ENCODE measurements around the gene ATN1.
"Not testable (repeated sequence)": the region's sequence is repeated elsewhere in the genome, so short reads cannot be mapped to it uniquely, and the experiment has no call there.

The ATN1 gene

DNA sequence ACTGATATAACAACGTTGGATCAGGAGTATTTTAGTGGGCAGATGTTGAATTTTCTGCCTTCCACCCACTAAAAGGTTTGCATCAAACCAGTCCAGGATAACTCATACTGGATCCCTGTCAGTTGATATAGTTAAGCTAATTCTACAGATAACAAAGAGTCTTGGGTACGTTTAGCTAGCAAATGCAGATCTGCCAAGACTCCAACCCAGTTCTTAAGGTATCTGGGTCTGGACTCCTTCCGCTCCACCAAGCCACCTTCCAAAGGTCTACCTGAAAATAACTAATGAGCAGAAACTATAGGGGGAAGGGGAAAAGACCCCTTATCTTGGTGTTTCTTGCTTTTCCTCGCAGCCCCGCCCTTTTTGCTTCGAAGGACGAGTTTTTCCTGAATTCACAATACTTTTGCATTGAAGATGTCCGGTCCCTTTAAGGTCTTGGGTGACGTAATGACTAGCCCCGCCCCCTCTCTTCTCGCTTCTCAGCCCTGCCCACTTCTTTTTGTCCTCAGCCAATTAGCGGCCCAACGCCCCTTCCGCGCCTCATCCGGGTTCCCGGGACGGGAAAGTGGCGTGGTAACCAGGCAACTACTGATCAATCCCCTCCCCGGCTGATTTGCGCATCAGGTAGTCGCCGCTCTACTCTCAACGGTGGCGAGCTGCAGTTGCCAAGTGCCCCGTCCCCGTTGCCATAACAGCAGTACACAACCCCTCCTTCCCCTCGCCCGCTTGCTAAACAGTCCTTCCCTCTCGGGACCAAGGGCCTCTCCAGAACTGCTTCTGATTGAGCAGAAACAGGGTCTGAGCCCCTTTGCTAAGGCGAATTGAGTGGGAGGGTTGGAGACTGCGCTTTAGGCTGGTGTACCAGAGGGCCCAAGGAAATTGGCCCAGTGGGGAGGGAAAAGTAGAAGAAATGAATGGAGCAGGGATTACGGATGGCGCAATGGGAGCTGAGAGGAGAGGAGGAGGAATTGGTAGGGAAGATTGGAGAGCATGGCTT, 23.2 kb upstream of the ATN1 start, which contains the start of gene LRRC23:
TSS of gene LRRC23 (plus strand) at position 543 of the 997 bp plus-strand sequence. CDS start 812 bp downstream, outside the sequence.
- H3K4me3 Mint-ChIP-seq, result no peak within 1 kb of the TSS
- peaks cover 4% of the 10 kb centered on the region for H3K4me1 Mint-ChIP-seq
- no peak within 1 kb of the TSS for H3K27ac Mint-ChIP-seq
- H3K9me3 Mint-ChIP-seq, result no peaks in the 10 kb centered on the region
- TF ChIP-seq, protein P1, sequence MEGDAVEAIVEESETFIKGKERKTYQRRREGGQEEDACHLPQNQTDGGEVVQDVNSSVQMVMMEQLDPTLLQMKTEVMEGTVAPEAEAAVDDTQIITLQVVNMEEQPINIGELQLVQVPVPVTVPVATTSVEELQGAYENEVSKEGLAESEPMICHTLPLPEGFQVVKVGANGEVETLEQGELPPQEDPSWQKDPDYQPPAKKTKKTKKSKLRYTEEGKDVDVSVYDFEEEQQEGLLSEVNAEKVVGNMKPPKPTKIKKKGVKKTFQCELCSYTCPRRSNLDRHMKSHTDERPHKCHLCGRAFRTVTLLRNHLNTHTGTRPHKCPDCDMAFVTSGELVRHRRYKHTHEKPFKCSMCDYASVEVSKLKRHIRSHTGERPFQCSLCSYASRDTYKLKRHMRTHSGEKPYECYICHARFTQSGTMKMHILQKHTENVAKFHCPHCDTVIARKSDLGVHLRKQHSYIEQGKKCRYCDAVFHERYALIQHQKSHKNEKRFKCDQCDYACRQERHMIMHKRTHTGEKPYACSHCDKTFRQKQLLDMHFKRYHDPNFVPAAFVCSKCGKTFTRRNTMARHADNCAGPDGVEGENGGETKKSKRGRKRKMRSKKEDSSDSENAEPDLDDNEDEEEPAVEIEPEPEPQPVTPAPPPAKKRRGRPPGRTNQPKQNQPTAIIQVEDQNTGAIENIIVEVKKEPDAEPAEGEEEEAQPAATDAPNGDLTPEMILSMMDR (IDR thresholded peaks at IDR 0.05; ENCODE audit: unreplicated experiment in 3 of 3), result no peak
- H3K27me3 Mint-ChIP-seq (ENCODE audit: low read depth), result no peaks in the 10 kb centered on the region
- no peaks in the 10 kb centered on the region for H3K36me3 Mint-ChIP-seq (ENCODE audit: low read depth)

DNA sequence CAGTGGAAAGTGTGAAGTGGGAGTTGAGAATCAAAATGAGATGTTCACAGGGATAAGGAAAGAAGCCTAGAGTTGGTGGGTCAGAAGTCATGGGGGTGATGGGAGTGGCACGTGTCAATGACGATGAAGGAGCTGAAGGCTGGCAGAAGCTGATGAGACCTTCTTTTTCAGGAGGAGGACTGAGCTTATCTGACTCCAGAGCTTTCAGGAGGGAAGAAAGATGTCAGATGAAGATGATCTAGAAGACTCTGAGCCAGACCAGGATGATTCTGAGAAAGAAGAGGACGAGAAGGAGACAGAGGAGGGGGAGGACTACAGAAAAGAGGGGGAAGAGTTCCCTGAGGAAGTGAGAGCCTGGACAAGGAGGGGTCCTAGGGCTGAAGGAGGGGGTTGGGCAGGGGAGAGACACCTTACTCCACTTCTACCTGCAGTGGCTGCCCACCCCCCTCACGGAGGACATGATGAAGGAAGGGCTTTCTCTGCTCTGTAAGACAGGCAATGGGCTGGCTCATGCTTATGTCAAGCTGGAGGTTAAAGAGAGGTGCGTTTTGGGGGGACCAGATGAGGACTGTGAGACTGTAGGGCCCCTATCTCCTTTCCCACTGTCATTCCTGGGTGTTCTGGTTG, 22.2 kb upstream of the ATN1 start:
- TF ChIP-seq, protein P1 (IDR thresholded peaks at IDR 0.05; ENCODE audit: unreplicated experiment in 3 of 3), result no peak
- Mint-ChIP-seq H3K36me3 (ENCODE audit: low read depth) (no peaks in the 10 kb centered on the region), H3K9me3 (no peaks in the 10 kb centered on the region), H3K27me3 (ENCODE audit: low read depth) (no peaks in the 10 kb centered on the region), H3K27ac (no peak overlapping the region), H3K4me3 (no peak overlapping the region), H3K4me1 (peaks cover 4% of the 10 kb centered on the region)

DNA sequence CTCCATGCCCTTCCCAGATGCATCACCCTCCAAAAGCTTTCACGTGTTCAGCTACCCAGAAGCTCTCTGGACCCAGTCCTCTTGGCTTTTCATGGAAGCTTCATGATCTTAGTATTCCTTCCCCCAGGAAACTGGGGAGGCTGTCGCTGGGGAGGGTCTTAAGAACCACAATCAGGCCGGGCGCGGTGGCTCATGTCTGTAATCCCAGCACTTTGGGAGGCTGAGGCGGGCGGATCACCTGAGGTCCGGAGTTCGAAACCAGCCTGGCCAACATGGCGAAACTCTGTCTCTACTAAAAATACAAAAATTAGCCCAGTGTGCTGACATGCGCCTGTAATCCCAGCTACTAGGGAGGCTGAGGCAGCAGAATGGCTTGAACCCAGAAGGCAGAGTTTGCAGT, 19.6 kb upstream of the ATN1 start:
- H3K27me3 Mint-ChIP-seq (ENCODE audit: low read depth), result peaks cover 17% of the 10 kb centered on the region
- H3K36me3 Mint-ChIP-seq (ENCODE audit: low read depth); H3K4me3 Mint-ChIP-seq; H3K27ac Mint-ChIP-seq; H3K4me1 Mint-ChIP-seq; H3K9me3 Mint-ChIP-seq: not testable (repeated sequence)

DNA sequence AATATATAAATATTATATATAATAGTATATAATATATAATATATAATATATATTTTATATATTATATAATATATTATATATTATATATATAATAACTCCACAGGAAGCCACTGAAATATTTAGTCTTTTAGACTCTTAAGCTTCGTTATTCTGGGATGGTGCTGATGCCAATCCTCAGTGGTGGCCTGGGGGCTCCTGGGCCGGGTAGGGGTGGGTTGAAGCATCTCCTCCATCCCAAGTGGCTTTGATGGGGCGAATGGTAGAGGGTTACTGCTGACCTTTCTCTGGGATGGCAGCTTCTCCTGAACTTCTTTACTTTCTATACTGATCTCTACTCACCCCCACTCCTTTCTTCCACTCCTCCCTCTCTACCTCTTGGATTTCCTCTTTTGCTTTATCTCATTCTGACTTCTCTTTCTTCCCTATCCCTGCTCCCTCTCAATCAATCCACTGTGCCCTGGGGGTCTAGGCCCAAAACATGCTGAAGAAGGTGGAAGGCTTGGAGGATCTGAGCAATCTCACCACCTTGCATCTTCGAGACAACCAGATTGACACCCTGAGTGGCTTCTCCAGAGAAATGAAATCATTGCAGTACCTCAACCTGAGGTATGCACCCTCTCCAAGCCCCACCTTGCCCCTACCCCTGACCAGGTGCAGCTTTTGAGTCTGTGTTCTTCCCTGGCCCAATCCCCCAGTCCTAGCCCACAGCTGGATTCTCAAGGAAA, 18.2 kb upstream of the ATN1 start:
- TF ChIP-seq, protein P1 (IDR thresholded peaks at IDR 0.05; ENCODE audit: unreplicated experiment in 3 of 3), result no peak
- Mint-ChIP-seq H3K36me3 (ENCODE audit: low read depth) (no peaks in the 10 kb centered on the region), H3K27ac (no peak overlapping the region), H3K4me1 (peaks cover under 1% of the 10 kb centered on the region), H3K27me3 (ENCODE audit: low read depth) (peaks cover 27% of the 10 kb centered on the region), H3K9me3 (no peaks in the 10 kb centered on the region), H3K4me3 (no peak overlapping the region)

DNA sequence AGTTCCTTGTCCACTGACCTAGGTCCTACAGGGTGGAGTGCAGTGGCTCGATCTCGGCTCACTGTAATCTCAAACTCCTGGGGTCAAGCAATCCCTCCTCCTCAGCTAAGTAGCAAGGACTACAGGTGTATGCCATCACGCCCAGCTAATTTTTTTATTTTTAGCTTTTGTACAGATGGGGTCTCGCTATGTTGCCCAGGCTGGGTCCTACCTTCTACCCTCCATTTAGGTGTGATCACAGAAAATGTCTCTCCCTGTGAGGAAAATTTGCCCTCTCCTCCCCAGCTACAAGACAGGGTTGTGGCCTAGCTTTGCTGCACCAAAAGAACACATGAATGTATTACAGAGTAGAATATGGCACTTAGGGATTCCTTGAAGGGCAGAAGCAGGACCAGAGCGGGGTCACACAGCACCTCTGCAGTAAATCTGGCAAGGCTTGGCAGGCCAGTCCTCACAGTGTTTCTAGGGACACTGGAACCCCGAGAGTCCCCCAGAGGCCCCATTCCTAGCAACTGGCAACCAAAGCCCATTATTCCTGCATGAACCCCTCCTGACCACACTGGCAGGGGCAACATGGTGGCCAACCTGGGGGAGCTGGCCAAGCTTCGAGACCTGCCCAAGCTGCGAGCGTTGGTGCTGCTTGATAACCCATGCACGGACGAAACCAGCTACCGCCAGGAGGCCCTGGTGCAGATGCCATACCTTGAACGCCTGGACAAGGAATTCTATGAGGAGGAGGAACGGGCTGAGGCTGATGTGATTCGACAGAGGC, 15.4 kb upstream of the ATN1 start:
- Mint-ChIP-seq H3K9me3 (no peaks in the 10 kb centered on the region), H3K4me3 (peak overlapping the region; percentile 64 to 77 (median 65)), H3K27ac (peak overlapping the region in 1 of 3 experiments; percentile 5), H3K36me3 (ENCODE audit: low read depth) (no peaks in the 10 kb centered on the region), H3K4me1 (peaks cover 6% of the 10 kb centered on the region), H3K27me3 (ENCODE audit: low read depth) (peaks cover 37% of the 10 kb centered on the region)
- TF ChIP-seq, protein P1 (IDR thresholded peaks at IDR 0.05; ENCODE audit: unreplicated experiment in 3 of 3), result no peak

Data from nephron (organoid).